ENCODE results near the gene UBR1. TPM values are rescaled to one million over a fixed set of nuclear protein-coding genes. Genes with fewer than 3 reads are reported as not detected.
"Not testable (repeated sequence)": the region's sequence is repeated elsewhere in the genome, so short reads cannot be mapped to it uniquely, and the experiment has no call there.

The UBR1 gene
- total RNA-seq, 1 donor, result 35.5 TPM

- no peak for TF ChIP-seq CTCF (IDR thresholded peaks at IDR 0.05; ENCODE audit: extremely low read depth, low read depth, low read length)
- Histone ChIP-seq H3K4me1 (ENCODE audit: insufficient read depth, low read length) (no peaks in the 10 kb centered on the region), H3K79me2 (ENCODE audit: insufficient read depth, low read length) (no peaks in the 10 kb centered on the region), H3K27ac (ENCODE audit: low read depth, low read length) (no peak overlapping the region), H3K9me3 (ENCODE audit: low read depth, low read length) (no peaks in the 10 kb centered on the region), H2AFZ (ENCODE audit: low read length) (no peak overlapping the region), H4K20me1 (ENCODE audit: insufficient read depth, low read length) (no peaks in the 10 kb centered on the region), H3K36me3 (ENCODE audit: insufficient read depth, low read length) (peaks cover 30% of the 10 kb centered on the region), H3K4me3 (ENCODE audit: insufficient read depth, low read length) (no peak overlapping the region), H3K27me3 (ENCODE audit: insufficient read depth, low read length) (no peaks in the 10 kb centered on the region), H3K4me2 (ENCODE audit: insufficient read depth, low read length) (no peak overlapping the region)
- no peak for DNase-seq (ENCODE audit: insufficient read length, low spot score, missing footprints)
Measured at GRCh38 chr15:43007551-43007950, 98.3 kb downstream of the UBR1 start.

- DNase-seq (ENCODE audit: insufficient read length, low spot score, missing footprints), result no peak
- H3K27me3 ChIP-seq (ENCODE audit: insufficient read depth, low read length), result no peaks in the 10 kb centered on the region
- peaks cover 33% of the 10 kb centered on the region for H3K36me3 ChIP-seq (ENCODE audit: insufficient read depth, low read length)
- TF ChIP-seq CTCF (IDR thresholded peaks at IDR 0.05; ENCODE audit: extremely low read depth, low read depth, low read length), result no peak
- no peaks in the 10 kb centered on the region for H3K79me2 ChIP-seq (ENCODE audit: insufficient read depth, low read length)
- no peaks in the 10 kb centered on the region for H3K9me3 ChIP-seq (ENCODE audit: low read depth, low read length)
- H3K4me3 ChIP-seq (ENCODE audit: insufficient read depth, low read length), result no peak overlapping the region
- H3K4me1 ChIP-seq (ENCODE audit: insufficient read depth, low read length), result no peaks in the 10 kb centered on the region
- no peak overlapping the region for H3K27ac ChIP-seq (ENCODE audit: low read depth, low read length)
- H3K4me2 ChIP-seq (ENCODE audit: insufficient read depth, low read length), result no peak overlapping the region
- no peaks in the 10 kb centered on the region for H4K20me1 ChIP-seq (ENCODE audit: insufficient read depth, low read length)
- H2AFZ ChIP-seq (ENCODE audit: low read length), result no peak overlapping the region
Measured at GRCh38 chr15:43006991-43007390, 98.8 kb downstream of the UBR1 start.

- H3K4me3 ChIP-seq (ENCODE audit: insufficient read depth, low read length); H3K27me3 ChIP-seq (ENCODE audit: insufficient read depth, low read length); H3K79me2 ChIP-seq (ENCODE audit: insufficient read depth, low read length); H3K4me1 ChIP-seq (ENCODE audit: insufficient read depth, low read length); H3K27ac ChIP-seq (ENCODE audit: low read depth, low read length); H2AFZ ChIP-seq (ENCODE audit: low read length); DNase-seq (ENCODE audit: insufficient read length, low spot score, missing footprints); H4K20me1 ChIP-seq (ENCODE audit: insufficient read depth, low read length); H3K9me3 ChIP-seq (ENCODE audit: low read depth, low read length); H3K4me2 ChIP-seq (ENCODE audit: insufficient read depth, low read length): not testable (repeated sequence)
- H3K36me3 ChIP-seq (ENCODE audit: insufficient read depth, low read length), result peaks cover 37% of the 10 kb centered on the region
Measured at GRCh38 chr15:43004886-43005595, 100.8 kb downstream of the UBR1 start.

GRCh38 chr15:42999201-42999779 lies 106.5 kb downstream of the UBR1 start:
- no peak for TF ChIP-seq CTCF (IDR thresholded peaks at IDR 0.05; ENCODE audit: extremely low read depth, low read depth, low read length)
- Histone ChIP-seq H3K4me1 (ENCODE audit: insufficient read depth, low read length) (peaks cover 8% of the 10 kb centered on the region), H3K9me3 (ENCODE audit: low read depth, low read length) (no peaks in the 10 kb centered on the region), H3K36me3 (ENCODE audit: insufficient read depth, low read length) (peaks cover 25% of the 10 kb centered on the region), H2AFZ (ENCODE audit: low read length) (no peak overlapping the region), H3K27ac (ENCODE audit: low read depth, low read length) (no peak overlapping the region), H3K27me3 (ENCODE audit: insufficient read depth, low read length) (no peaks in the 10 kb centered on the region), H4K20me1 (ENCODE audit: insufficient read depth, low read length) (no peaks in the 10 kb centered on the region), H3K4me2 (ENCODE audit: insufficient read depth, low read length) (no peak overlapping the region), H3K4me3 (ENCODE audit: insufficient read depth, low read length) (no peak overlapping the region), H3K79me2 (ENCODE audit: insufficient read depth, low read length) (no peaks in the 10 kb centered on the region)
- DNase-seq (ENCODE audit: insufficient read length, low spot score, missing footprints), result peak; percentile 69

Measured in osteoblast (primary cell).